K562 (cell line): ENCODE data around the gene NARF. TPM values are rescaled to one million over a fixed set of nuclear protein-coding genes. Genes with fewer than 3 reads are reported as not detected.

Source experiments
- BRF2 ChIP-seq: IDR thresholded peaks from 3 replicates; pipeline ENCODE4 v1.6.1; 2011; ENCODE audit warnings: borderline replicate concordance, mild to moderate bottlenecking; ENCODE audit not compliant: insufficient read length, insufficient read depth
- ETV6 ChIP-seq, 3 experiments: fragments of 150-350 bp in 1 of 3; sonication (generic) in 1 of 3; formaldehyde crosslinking in 1 of 3; IDR thresholded peaks; 2 replicates each; pipeline versions ENCODE4 v1.6.1 to v1.8.0; 2014 to 2022; ENCODE audit warnings: borderline replicate concordance in 2 of 3, low read depth in 2 of 3, antibody characterized with exemption in 1 of 3, low read length in 1 of 3, mild to moderate bottlenecking in 1 of 3, missing genetic modification reagents in 1 of 3
- GTF2E2 ChIP-seq: fragments of 200-800 bp; sonication (Bioruptor generic); IDR thresholded peaks from 2 replicates; pipeline ENCODE4 v1.6.1; 2016; ENCODE audit warnings: missing genetic modification characterization, missing compliant biosample characterization
- HIVEP1 ChIP-seq: fragments of 250-450 bp; sonication (Bioruptor Pico); IDR thresholded peaks from 2 replicates; pipeline ENCODE4 v1.4.0; 2020; ENCODE audit warnings: mild to moderate bottlenecking
- NR2C1 ChIP-seq, 2 experiments: fragments of 450-650 bp; IDR thresholded peaks; 2 replicates each; pipeline ENCODE4 v1.6.1; 2017; ENCODE audit warnings: mild to moderate bottlenecking in 2 of 2, antibody characterized with exemption in 1 of 2, inconsistent platforms in 1 of 2, missing compliant biosample characterization in 1 of 2, missing genetic modification characterization in 1 of 2
- PBX2 ChIP-seq, 2 experiments: IDR thresholded peaks in 1 of 2; conservative IDR thresholded peaks in 1 of 2; 2 replicates each; pipeline ENCODE4 v1.6.1; 2016; ENCODE audit warnings: low read depth in 2 of 2, mild to moderate bottlenecking in 1 of 2, missing compliant biosample characterization in 1 of 2, missing genetic modification characterization in 1 of 2, moderate library complexity in 1 of 2
- PCBP2 ChIP-seq: fragments of 200-400 bp; formaldehyde crosslinking; IDR thresholded peaks from 2 replicates; pipeline ENCODE4 v1.6.1; 2018; ENCODE audit warnings: low read length, low read depth, mild to moderate bottlenecking, moderate library complexity; ENCODE audit not compliant: poor library complexity, severe bottlenecking
- PRPF4 ChIP-seq: fragments of 200-400 bp; formaldehyde crosslinking; IDR thresholded peaks from one replicate; pipeline ENCODE4 v1.6.1; 2017; ENCODE audit warnings: low read length, low read depth, mild to moderate bottlenecking; ENCODE audit not compliant: insufficient read depth, poor library complexity, severe bottlenecking
- SLC30A9 ChIP-seq: fragments of 250-450 bp; sonication (Bioruptor Pico); IDR thresholded peaks from 2 replicates; pipeline ENCODE4 v1.8.0; 2022; ENCODE audit warnings: mild to moderate bottlenecking, moderate library complexity
- USF1 ChIP-seq: sonication (generic); formaldehyde crosslinking; IDR thresholded peaks from 2 replicates; pipeline ENCODE4 v1.9.0; 2022; ENCODE audit warnings: mild to moderate bottlenecking, missing genetic modification reagents
- ZBTB33 ChIP-seq: sonication (generic); formaldehyde crosslinking; IDR thresholded peaks from 2 replicates; pipeline ENCODE4 v1.8.1; 2023; ENCODE audit warnings: mild to moderate bottlenecking, missing genetic modification reagents
- ZNF124 ChIP-seq: sonication (generic); formaldehyde crosslinking; IDR thresholded peaks from 2 replicates; pipeline ENCODE4 v1.8.1; 2022; ENCODE audit warnings: missing genetic modification reagents
- ZNF512 ChIP-seq: IDR thresholded peaks from 2 replicates; pipeline ENCODE4 v1.6.1; 2016; ENCODE audit warnings: missing genetic modification characterization, missing compliant biosample characterization
- ZNF583 ChIP-seq: fragments of 250-450 bp; sonication (Bioruptor Pico); IDR thresholded peaks from 2 replicates; pipeline ENCODE4 v1.4.0; 2020
- ZNF778 ChIP-seq: fragments of 450-650 bp; formaldehyde crosslinking; IDR thresholded peaks from 2 replicates; pipeline ENCODE4 v1.4.0; 2020; ENCODE audit warnings: mild to moderate bottlenecking, moderate library complexity
- polyA plus RNA-seq, 8 experiments: library from polyadenylated mRNA; depleted of rRNA in 4 of 8; stranded (reverse) in 5 of 8; unstranded in 3 of 8; fragments of >200 nt; fragmentation: Nextera tagmentation in 2 of 8; fragmentation: Illumina TruSeq in 1 of 8; extraction: Ambion mirVana in 2 of 8; extraction: Trizol in 1 of 8; gene quantifications; 2 replicates each; pipeline versions ENCODE4 v1.2.1 to v1.2.3, GENCODE V29; 2011 to 2014; ENCODE audit warnings: inconsistent platforms in 1 of 8, missing spikeins in 1 of 8
- total RNA-seq, 7 experiments: library from RNA; depleted of rRNA in 6 of 7; stranded (reverse); fragments of >200 nt in 6 of 7; fragmentation: Illumina TruSeq in 2 of 7; extraction: Trizol in 2 of 7; gene quantifications; 2 replicates each; pipeline versions ENCODE4 v1.2.1 to v1.2.3, GENCODE V29; 2011 to 2021; ENCODE audit warnings: low replicate concordance in 1 of 7

The NARF gene
- total and polyA plus RNA-seq, 9 of the 15 experiments (the other 6 are each of a cell fraction or from before 2014, with no cell fraction given), result 60.4 to 423 (median 132) TPM

DNA sequence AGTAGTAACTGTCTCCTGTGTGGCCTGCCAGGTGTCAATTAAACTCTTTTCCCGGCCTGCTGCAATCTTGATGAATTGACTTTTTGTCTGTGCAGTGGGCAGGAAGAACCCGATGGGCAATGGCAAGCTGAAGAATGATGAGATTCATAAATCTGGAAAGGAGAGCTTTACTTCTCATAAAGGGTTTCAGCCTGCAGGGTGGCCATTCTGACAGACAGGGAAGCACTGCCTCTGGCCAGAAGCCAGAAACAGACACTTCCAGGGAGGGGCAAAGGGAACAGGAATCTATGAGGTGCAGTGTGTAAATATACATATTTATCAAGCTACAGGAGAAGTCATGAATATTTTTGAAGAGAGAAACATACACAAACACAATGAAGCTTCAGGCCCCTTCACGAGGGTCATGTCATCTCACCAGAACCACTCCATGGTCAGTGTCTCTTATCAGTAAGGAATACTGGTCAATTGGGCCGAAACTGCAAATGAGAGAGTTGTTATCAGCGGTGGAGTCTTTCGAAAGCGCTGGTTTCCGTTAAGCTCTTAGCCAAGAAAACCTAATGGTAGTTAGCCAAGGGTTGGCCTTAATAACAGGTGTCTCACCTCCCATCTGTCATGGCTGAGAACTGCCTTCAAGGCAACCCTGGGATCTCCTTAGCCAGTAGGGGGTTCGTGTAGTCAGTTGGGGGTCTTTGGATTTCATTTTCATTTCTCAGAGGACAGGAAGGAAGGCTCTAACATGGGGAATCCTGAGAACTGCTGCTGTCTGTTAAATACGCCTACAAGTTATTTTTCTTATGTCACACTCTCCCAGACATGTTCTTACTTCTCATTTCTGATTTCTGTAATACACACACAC lies 1.2 kb upstream of the NARF start (continued):
- TF ChIP-seq PBX2 (CRISPR knock-in tag; IDR thresholded peaks at IDR 0.05; ENCODE audit: low read depth) (peak; percentile 40; the same call in 1 of the 2 replicates), PBX2 (tag; conservative IDR thresholded peaks at IDR 0.05; ENCODE audit: low read depth) (peak; percentile 56), PCBP2 (no peak), HIVEP1 (CRISPR knock-in tag) (0 out of 2 replicates have a peak, but pooled peaks have one; percentile 39), NR2C1 (IDR thresholded peaks at IDR 0.05) (no peak), NR2C1 (tag; IDR thresholded peaks at IDR 0.05) (no peak), ZNF512 (tag) (no peak), ZNF583 (CRISPR knock-in tag) (no peak), USF1 (CRISPR knock-in tag) (no peak), ETV6 (IDR thresholded peaks at IDR 0.05; ENCODE audit: borderline replicate concordance in 1 of 2, low read depth in 2 of 2, low read length in 1 of 2) (0 out of 4 replicates have a peak, but pooled peaks of 1 of the 2 experiments have one; percentile 35), ETV6 (CRISPR knock-in tag; IDR thresholded peaks at IDR 0.05; ENCODE audit: borderline replicate concordance) (no peak), PRPF4 (no peak), ZBTB33 (CRISPR knock-in tag) (no peak), SLC30A9 (no peak), ZNF778 (CRISPR knock-in tag) (no peak), BRF2 (no peak), GTF2E2 (tag) (no peak), ZNF124 (CRISPR knock-in tag) (no peak)
